Stimulated activated CD8-positive, alpha-beta memory T cell treated with anti-CD3 and anti-CD28 coated beads, Interleukin-15, amount 100 ng/mL, for 1 hour (primary cell): Measurements from ENCODE around the gene WDR7.

Experiments
- DNase-seq: peaks from one replicate; pipeline ENCODE4 v3.0.0-alpha.2; 2020; ENCODE audit warnings: low read depth

The WDR7 gene

DNA sequence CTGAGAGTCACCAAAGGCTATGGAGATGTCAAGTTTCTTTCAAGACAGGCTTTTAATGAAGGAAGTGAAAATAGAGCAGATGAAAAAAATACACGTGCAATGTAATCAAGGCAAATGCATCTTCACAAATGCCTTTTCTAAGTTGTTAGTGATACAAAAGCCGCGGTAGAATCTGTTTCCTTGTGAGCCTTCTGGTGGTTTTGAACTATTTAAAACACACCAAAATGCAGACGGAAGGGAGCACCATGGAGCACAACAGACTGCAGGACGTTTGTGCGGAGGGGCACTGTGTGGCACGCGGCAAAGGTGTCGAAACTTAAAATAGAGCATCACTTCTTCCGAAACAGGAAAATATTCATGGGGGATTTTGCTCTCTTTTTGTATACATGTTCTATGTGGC lies 430.7 kb downstream of the WDR7 start:
- DNase-seq, result no peak

DNA sequence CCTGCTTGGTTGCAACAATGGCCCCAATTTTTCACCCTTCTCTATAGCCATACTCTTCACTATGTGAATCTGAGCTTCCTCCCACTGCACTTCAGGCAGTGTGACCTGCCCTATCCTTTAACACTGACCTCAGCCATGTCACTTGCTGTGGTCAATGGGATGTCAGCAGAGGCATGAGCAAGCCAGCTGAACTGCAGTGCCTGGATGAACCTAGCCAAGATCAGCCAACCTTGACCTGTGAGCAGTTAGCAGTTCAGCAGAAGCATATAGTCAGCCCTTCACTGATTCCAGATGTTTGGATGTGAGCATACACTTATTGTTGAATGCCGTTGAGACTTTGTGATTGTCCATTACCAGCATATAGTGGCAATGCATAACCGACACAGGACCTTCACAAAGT lies 432.3 kb downstream of the WDR7 start:
- no peak for DNase-seq

DNA sequence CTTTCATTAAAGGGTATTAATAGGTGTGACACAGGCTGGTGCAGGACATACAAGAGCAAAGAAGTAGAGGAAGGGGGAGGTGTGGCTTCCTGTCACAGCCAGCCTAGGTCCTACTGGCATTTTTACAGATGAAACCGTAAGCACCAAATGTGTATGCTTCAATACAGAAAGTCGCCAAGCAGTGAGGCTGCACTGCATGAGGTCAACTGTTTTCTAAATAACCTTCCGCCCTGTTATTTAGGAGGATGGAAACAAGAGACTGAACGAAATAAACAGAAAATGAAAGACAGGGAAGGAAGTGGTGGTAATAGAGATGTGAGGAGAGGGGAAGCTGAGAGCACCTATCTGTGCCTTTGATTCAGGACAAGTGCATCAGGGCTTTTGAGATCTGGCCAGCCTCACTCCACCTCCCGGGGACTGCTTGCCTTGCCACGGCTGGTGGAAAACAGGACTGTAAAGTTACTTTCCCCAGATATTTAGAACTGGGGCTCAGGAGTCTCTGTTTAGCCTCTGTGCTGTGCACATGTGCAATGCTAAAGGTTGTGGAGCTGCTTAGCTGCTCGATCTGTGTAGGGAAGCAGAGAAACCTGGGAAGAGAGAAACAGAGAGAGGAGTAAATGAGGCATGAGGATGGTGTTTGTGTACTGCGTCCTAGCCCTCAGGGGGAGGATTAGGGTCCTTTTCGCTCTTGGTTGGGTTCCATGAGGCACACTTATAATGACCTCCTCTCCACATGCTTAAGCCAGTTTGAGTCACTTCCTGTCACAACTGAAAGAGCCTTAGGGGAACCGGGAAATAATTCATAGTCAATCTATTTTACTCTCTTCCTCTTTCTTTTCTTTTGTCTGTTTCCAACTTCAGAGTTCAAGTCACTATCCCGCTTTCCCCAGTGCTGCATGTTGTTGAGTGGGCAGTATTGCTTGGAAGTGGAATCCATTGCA lies 433.4 kb downstream of the WDR7 start:
- DNase-seq, result no peak

DNA sequence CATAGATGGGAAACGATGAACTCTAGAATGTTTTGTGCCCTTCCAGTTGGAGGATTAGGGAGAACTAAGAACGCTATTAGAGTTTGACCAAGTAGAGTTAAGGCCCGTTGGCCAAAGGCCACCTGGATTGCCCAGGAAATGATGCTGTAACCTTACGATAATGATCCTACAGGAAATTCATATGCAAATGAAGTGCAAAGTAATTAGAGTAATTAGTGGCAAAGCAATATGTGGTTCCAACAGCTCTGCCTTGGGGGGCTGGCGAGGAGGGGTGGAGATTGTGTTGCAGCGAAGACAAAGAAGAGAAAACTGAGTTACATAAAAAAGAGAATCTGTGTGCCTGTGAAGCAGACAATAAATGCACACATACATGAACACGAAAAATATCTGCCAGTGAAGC lies 434.2 kb downstream of the WDR7 start:
- no peak for DNase-seq

DNA sequence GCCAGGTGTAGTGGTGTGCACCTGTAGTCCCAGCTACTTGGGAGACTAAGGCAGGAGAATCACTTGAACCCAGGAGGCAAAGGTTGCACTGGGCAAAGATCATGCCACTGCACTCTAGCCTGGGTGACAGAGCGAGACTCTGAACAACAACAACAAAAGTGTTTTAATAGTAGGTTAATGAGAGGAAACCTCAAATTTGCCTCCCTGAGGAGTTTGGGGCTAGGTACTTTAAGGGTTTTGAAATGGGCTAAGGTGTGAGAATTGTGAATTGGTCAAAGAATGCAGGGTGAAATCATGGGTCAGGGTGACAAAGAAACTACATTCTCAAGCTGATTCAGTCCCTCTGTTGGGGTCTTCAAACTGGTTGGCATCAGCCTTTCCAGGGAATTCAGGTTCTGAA lies 435.0 kb downstream of the WDR7 start:
- no peak for DNase-seq
